ENCODE measurements around the gene RELB. TPM values are rescaled to one million over a fixed set of nuclear protein-coding genes. Genes with fewer than 3 reads are reported as not detected.

RELB gene
- total and polyA plus RNA-seq, 2 donors (not counting 3 experiments of a cell fraction or from before 2014, with no cell fraction given) = 13.2 to 14.4 TPM

- no peak overlapping the region for H3K27ac ChIP-seq (ENCODE audit: insufficient read depth, low read depth, low read length)
- ChIA-PET POLR2A (no interaction called here), CTCF (interaction anchor here (0.7 to 2.0 kb wide), 3 partner anchors 10 to 19 kb away, joined by 3 to 16 read pairs (median 10); no protein-coding TSS in a partner anchor)
- H3K27me3 ChIP-seq (ENCODE audit: control insufficient read depth in 2 of 2, insufficient read depth in 2 of 2, low read length in 2 of 2) = no peaks in the 10 kb centered on the region
- dilution Hi-C loops (cut with MboI; ENCODE audit: extremely low pct_ligation_motif_present, low sequenced_read_pairs) (no loop called here), intact Hi-C loops (cut with micrococcal nuclease) (loop anchor here (1.0 to 5.0 kb wide), 2 partner anchors 13 to 41 kb away; partner anchors contain the start of gene CLASRP)
- TF ChIP-seq GATA2 (IDR thresholded peaks at IDR 0.05; ENCODE audit: insufficient read depth, insufficient read length, low read depth, low read length) = no peak
- no peak for TF ChIP-seq POLR2A (IDR thresholded peaks at IDR 0.05; ENCODE audit: low read depth, low read length)
- TF ChIP-seq, protein P1, sequence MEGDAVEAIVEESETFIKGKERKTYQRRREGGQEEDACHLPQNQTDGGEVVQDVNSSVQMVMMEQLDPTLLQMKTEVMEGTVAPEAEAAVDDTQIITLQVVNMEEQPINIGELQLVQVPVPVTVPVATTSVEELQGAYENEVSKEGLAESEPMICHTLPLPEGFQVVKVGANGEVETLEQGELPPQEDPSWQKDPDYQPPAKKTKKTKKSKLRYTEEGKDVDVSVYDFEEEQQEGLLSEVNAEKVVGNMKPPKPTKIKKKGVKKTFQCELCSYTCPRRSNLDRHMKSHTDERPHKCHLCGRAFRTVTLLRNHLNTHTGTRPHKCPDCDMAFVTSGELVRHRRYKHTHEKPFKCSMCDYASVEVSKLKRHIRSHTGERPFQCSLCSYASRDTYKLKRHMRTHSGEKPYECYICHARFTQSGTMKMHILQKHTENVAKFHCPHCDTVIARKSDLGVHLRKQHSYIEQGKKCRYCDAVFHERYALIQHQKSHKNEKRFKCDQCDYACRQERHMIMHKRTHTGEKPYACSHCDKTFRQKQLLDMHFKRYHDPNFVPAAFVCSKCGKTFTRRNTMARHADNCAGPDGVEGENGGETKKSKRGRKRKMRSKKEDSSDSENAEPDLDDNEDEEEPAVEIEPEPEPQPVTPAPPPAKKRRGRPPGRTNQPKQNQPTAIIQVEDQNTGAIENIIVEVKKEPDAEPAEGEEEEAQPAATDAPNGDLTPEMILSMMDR (IDR thresholded peaks at IDR 0.05; ENCODE audit: extremely low read depth in 1 of 2, insufficient read depth in 1 of 2, low read depth in 1 of 2, low read length in 2 of 2) = no peak
- TF ChIP-seq EZH2 (IDR thresholded peaks at IDR 0.05; ENCODE audit: borderline replicate concordance, low read depth, low read length, severe bottlenecking) = no peak
- TF ChIP-seq MYC (IDR thresholded peaks at IDR 0.05; ENCODE audit: low read depth, low read length) = no peak
- TF ChIP-seq MAX (IDR thresholded peaks at IDR 0.05; ENCODE audit: insufficient read depth, insufficient read length) = no peak
- no peak for TF ChIP-seq JUN (IDR thresholded peaks at IDR 0.05; ENCODE audit: borderline replicate concordance, insufficient read depth, insufficient read length, low read depth)
- TF ChIP-seq POLR2AphosphoS5 (IDR thresholded peaks at IDR 0.05; ENCODE audit: insufficient read depth, low read depth, low read length) = no peak
- TF ChIP-seq FOS (IDR thresholded peaks at IDR 0.05; ENCODE audit: borderline replicate concordance, insufficient read depth, low read length) = no peak
- H3K4me2 ChIP-seq (ENCODE audit: insufficient read depth, low read length) = peak overlapping the region; percentile 60
- DNase-seq (ENCODE audit: low read depth, low spot score) = no peak
- peak; percentile 12 for FAIRE-seq
- no peaks in the 10 kb centered on the region for H3K9me1 ChIP-seq (replicated peaks; ENCODE audit: control insufficient read depth, extremely low read depth, insufficient read depth, low read length)
- H3K9me3 ChIP-seq (replicated peaks; ENCODE audit: control insufficient read depth, insufficient read depth, low read length) = no peaks in the 10 kb centered on the region
- peak overlapping the region in 2 of 3 experiments; percentile 57 to 79 for H3K4me3 ChIP-seq (replicated peaks in 1 of 3; ENCODE audit: insufficient read depth in 1 of 3, low read depth in 1 of 3, low read length in 3 of 3)
- peaks cover 16% of the 10 kb centered on the region for H3K4me1 ChIP-seq (ENCODE audit: control insufficient read depth, extremely low read depth, insufficient read depth, low read length)
- peaks cover 40% of the 10 kb centered on the region for H3K79me2 ChIP-seq (ENCODE audit: control insufficient read depth, insufficient read depth, low read length)
- H3K36me3 ChIP-seq (ENCODE audit: control insufficient read depth in 2 of 2, extremely low read depth in 1 of 2, insufficient read depth in 2 of 2, low read length in 2 of 2) = peaks cover 0 to 4% of the 10 kb centered on the region in 2 experiments
- H4K20me1 ChIP-seq (replicated peaks; ENCODE audit: control insufficient read depth, extremely low read depth, insufficient read depth, low read length) = no peaks in the 10 kb centered on the region
- peak overlapping the region; percentile 95 for H2AFZ ChIP-seq (ENCODE audit: low read depth, low read length)
- TSS peak; percentile 35 for BruUV-seq (replicated peaks)
- peak overlapping the region; percentile 80 for H3K9ac ChIP-seq (replicated peaks; ENCODE audit: extremely low read depth, insufficient read depth, low read length)
These were observed 77.3 kb downstream of the RELB start for GRCh38 chr19:45078390-45079062.
